GM23338 (cell line): ENCODE measurements around the gene MTA1. TPM values are rescaled to one million over a fixed set of nuclear protein-coding genes. Genes with fewer than 3 reads are reported as not detected.
A peak's percentile ranks its signal among the peaks of the same experiment; 100 is the strongest.

Source experiments
- ATAC-seq: fragments of 200-7000 bp; cut with Tn5 transposase; 3 replicates; pipeline ENCODE4 v1.9.1; 2020
- DNase-seq: peaks from one replicate; pipeline ENCODE4 v3.0.0-alpha.2; 2015; ENCODE audit warnings: low spot score
- H2AFZ ChIP-seq: fragments of 200-600 bp; sonication (generic); 2 replicates; pipeline ENCODE4 v1.8.0; 2016; ENCODE audit warnings: antibody characterized with exemption, mild to moderate bottlenecking, moderate library complexity
- H3F3A ChIP-seq: fragments of 200-600 bp; sonication (generic); replicated peaks from 2 replicates; pipeline ENCODE4 v1.8.0; 2017; ENCODE audit warnings: antibody characterized with exemption, mixed run types, low read depth
- H3K27ac ChIP-seq: fragments of 200-600 bp; sonication (generic); 2 replicates; pipeline ENCODE4 v1.6.1; 2016; ENCODE audit warnings: low read depth
- H3K27me3 ChIP-seq: fragments of 200-600 bp; sonication (generic); 2 replicates; pipeline ENCODE4 v1.8.0; 2016; ENCODE audit warnings: mild to moderate bottlenecking, mixed run types, moderate library complexity; ENCODE audit not compliant: insufficient read depth
- H3K36me3 ChIP-seq: fragments of 200-600 bp; sonication (generic); 2 replicates; pipeline ENCODE4 v1.8.0; 2016; ENCODE audit warnings: mild to moderate bottlenecking; ENCODE audit not compliant: insufficient read depth
- H3K4me1 ChIP-seq: fragments of 200-600 bp; sonication (generic); 2 replicates; pipeline ENCODE4 v1.8.0; 2016; ENCODE audit warnings: mild to moderate bottlenecking, moderate library complexity; ENCODE audit not compliant: insufficient read depth
- H3K4me2 ChIP-seq: fragments of 200-600 bp; sonication (generic); 2 replicates; pipeline ENCODE4 v1.7.1; 2017; ENCODE audit warnings: mixed run types
- H3K4me3 ChIP-seq: fragments of 200-600 bp; sonication (generic); 2 replicates; pipeline ENCODE4 v1.6.1; 2016; ENCODE audit warnings: mixed run types
- H3K79me2 ChIP-seq: fragments of 200-600 bp; sonication (generic); replicated peaks from 2 replicates; pipeline ENCODE4 v1.8.0; 2017; ENCODE audit warnings: mild to moderate bottlenecking; ENCODE audit not compliant: insufficient read depth
- H3K9me2 ChIP-seq: fragments of 200-600 bp; sonication (generic); 2 replicates; pipeline ENCODE4 v1.8.0; 2017; ENCODE audit not compliant: insufficient read depth
- H4K20me1 ChIP-seq: fragments of 200-600 bp; sonication (generic); replicated peaks from 2 replicates; pipeline ENCODE4 v1.8.0; 2017; ENCODE audit warnings: mild to moderate bottlenecking; ENCODE audit not compliant: insufficient read depth
- H3K27ac Mint-ChIP-seq: 2 replicates; pipeline ENCODE4 v1.8.0; 2020; ENCODE audit warnings: inconsistent platforms, mild to moderate bottlenecking, moderate library complexity, mixed read lengths
- H3K27me3 Mint-ChIP-seq: 3 replicates; pipeline ENCODE4 v1.8.0; 2022; ENCODE audit warnings: low read depth, mild to moderate bottlenecking, moderate library complexity, mixed read lengths, inconsistent platforms; ENCODE audit not compliant: insufficient read depth, poor library complexity
- H3K36me3 Mint-ChIP-seq: 3 replicates; pipeline ENCODE4 v1.8.0; 2021; ENCODE audit warnings: low read depth, mild to moderate bottlenecking, inconsistent platforms, moderate library complexity, mixed read lengths
- H3K4me1 Mint-ChIP-seq: 3 replicates; pipeline ENCODE4 v1.8.0; 2020; ENCODE audit warnings: mild to moderate bottlenecking, inconsistent platforms, mixed read lengths
- H3K4me3 Mint-ChIP-seq: 3 replicates; pipeline ENCODE4 v1.8.0; 2021; ENCODE audit warnings: moderate library complexity, mild to moderate bottlenecking, inconsistent platforms, mixed read lengths
- H3K9me3 Mint-ChIP-seq: 3 replicates; pipeline ENCODE4 v1.8.0; 2020; ENCODE audit warnings: moderate library complexity, mild to moderate bottlenecking, inconsistent platforms, mixed read lengths
- CREB1 ChIP-seq: fragments of 250-450 bp; sonication (Bioruptor Pico); IDR thresholded peaks from 2 replicates; pipeline ENCODE4 v1.5.0; 2020; ENCODE audit warnings: low read depth, mild to moderate bottlenecking, moderate library complexity
- EZH2 ChIP-seq: fragments of 200-600 bp; sonication (generic); IDR thresholded peaks from one replicate; pipeline ENCODE4 v1.8.0; 2017; ENCODE audit warnings: antibody characterized with exemption, mild to moderate bottlenecking, low read depth; ENCODE audit not compliant: unreplicated experiment
- EZH2phosphoT487 ChIP-seq: fragments of 200-600 bp; sonication (generic); IDR thresholded peaks from one replicate; pipeline ENCODE4 v1.8.1; 2018; ENCODE audit warnings: antibody characterized with exemption; ENCODE audit not compliant: unreplicated experiment
- JUNB ChIP-seq: IDR thresholded peaks from one replicate; pipeline ENCODE4 v1.6.1; 2016; ENCODE audit warnings: antibody characterized with exemption; ENCODE audit not compliant: unreplicated experiment
- NANOG ChIP-seq: IDR thresholded peaks from 2 replicates; pipeline ENCODE4 v1.6.1; 2016; ENCODE audit warnings: antibody characterized with exemption, borderline replicate concordance
- POLR2AphosphoS5 ChIP-seq: IDR thresholded peaks from 2 replicates; pipeline ENCODE4 v1.6.1; 2016; ENCODE audit warnings: antibody characterized with exemption, low read depth
- STAT1 ChIP-seq: IDR thresholded peaks from one replicate; pipeline ENCODE4 v1.6.1; 2016; ENCODE audit warnings: antibody characterized with exemption; ENCODE audit not compliant: unreplicated experiment
- ZNF114 ChIP-seq: fragments of 250-450 bp; sonication (Bioruptor Pico); IDR thresholded peaks from 2 replicates; pipeline ENCODE4 v1.5.0; 2020; ENCODE audit warnings: mild to moderate bottlenecking, moderate library complexity
- ZNF331 ChIP-seq: fragments of 250-450 bp; sonication (Bioruptor Pico); IDR thresholded peaks from 2 replicates; pipeline ENCODE4 v1.5.0; 2020; ENCODE audit warnings: low read depth, mild to moderate bottlenecking, moderate library complexity
- polyA plus RNA-seq: library from polyadenylated mRNA; unstranded; fragments of >200 nt; fragmentation: Nextera tagmentation; extraction: Ambion mirVana; gene quantifications from 2 replicates; pipeline ENCODE4 v1.2.1, GENCODE V29; 2016
- total RNA-seq: library from RNA; depleted of rRNA; stranded (reverse); fragments of >200 nt; shearing (Covaris generic); gene quantifications from 2 replicates; pipeline ENCODE4 v1.2.3, GENCODE V29; 2014
- TF ChIP-seq, protein P1 (sequence below): IDR thresholded peaks from 2 replicates; pipeline ENCODE4 v1.6.1; 2016; ENCODE audit warnings: antibody characterized with exemption
- TF ChIP-seq, protein P2 (sequence below): IDR thresholded peaks from one replicate; pipeline ENCODE4 v1.6.1; 2018; ENCODE audit warnings: antibody characterized with exemption; ENCODE audit not compliant: unreplicated experiment

MTA1 gene
- total and polyA plus RNA-seq, 2 experiments from 2014 or later: 53.3 to 126 TPM

DNA sequence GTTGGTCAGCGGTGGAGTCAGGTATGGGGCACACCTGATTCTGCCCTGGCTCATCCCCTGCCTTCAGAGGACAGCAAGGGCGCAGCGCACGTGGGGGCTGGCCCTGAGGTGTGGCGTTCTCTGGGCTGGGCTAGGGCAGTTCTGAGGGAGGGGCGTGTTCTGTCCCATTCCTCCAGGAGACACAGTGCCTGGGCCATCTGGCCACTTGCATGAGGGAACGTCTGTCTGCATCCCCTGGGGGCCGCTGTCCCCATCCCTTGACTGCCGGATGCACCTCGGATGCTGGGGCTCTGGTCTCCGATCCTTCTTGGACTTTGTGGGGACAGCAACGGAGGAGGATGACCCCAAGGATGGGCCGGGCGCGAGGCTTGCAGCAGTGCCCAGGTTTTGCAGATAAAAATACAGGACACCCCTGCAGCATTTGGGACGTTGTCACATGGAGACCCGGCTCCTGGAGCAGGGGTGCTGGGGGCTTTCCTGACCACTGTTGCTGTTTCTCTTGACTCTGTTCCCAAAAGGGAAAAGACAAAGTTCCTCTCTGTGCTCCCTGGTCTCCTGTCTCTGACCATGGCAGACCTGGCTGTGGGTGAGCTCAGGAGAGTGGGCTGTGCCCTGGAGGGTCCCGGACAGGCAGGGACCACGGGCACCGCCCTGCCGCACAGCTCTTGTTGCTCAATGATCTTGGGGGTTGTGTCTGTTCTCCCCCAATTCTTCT, 6.9 kb downstream of the MTA1 start:
- Histone ChIP-seq H3K79me2 (peaks cover 98% of the 10 kb centered on the region), H3K27ac (no peak overlapping the region), H3K27me3 (no peaks in the 10 kb centered on the region), H2AFZ (no peak overlapping the region), H3K36me3 (no peaks in the 10 kb centered on the region), H3K9me2 (no peaks in the 10 kb centered on the region), H4K20me1 (peaks cover 79% of the 10 kb centered on the region), H3K4me1 (peaks cover under 1% of the 10 kb centered on the region), H3F3A (no peaks in the 10 kb centered on the region), H3K4me2 (no peak overlapping the region), H3K4me3 (no peak overlapping the region)
- H3K4me1 Mint-ChIP-seq: peaks cover 9% of the 10 kb centered on the region
- H3K27ac Mint-ChIP-seq: no peak overlapping the region
- H3K36me3 Mint-ChIP-seq: peaks cover 55% of the 10 kb centered on the region
- DNase-seq (no peak), ATAC-seq (peak; percentile 20)
- H3K4me3 Mint-ChIP-seq: no peak overlapping the region; the same call in 2 of the 3 replicates
- no peak for TF ChIP-seq ZNF331 (CRISPR knock-in tag)
- peaks cover 4% of the 10 kb centered on the region for H3K27me3 Mint-ChIP-seq
- H3K9me3 Mint-ChIP-seq: no peaks in the 10 kb centered on the region; the same call in 2 of the 3 replicates

DNA sequence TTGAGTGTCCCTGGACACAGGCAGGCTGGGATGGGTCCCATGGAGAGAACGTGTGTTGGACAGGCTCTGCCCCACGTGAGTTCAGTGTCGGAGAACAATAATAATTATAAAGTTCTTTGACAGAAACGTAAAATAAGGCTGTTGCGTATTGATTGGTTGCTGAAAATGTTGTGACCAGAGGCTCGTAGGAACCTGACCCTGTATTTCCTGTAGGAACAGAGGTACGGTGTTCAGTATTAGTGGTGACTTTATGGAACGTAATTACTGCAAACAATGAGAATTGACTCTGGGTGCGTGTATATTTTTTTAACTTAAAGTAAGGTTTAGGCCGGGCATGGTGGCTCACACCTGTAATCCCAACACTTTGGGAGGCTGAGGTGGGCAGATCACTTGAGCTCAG, 7.8 kb downstream of the MTA1 start:
- peaks cover 5% of the 10 kb centered on the region for H3K4me1 Mint-ChIP-seq
- no peaks in the 10 kb centered on the region for H3K36me3 ChIP-seq

DNA sequence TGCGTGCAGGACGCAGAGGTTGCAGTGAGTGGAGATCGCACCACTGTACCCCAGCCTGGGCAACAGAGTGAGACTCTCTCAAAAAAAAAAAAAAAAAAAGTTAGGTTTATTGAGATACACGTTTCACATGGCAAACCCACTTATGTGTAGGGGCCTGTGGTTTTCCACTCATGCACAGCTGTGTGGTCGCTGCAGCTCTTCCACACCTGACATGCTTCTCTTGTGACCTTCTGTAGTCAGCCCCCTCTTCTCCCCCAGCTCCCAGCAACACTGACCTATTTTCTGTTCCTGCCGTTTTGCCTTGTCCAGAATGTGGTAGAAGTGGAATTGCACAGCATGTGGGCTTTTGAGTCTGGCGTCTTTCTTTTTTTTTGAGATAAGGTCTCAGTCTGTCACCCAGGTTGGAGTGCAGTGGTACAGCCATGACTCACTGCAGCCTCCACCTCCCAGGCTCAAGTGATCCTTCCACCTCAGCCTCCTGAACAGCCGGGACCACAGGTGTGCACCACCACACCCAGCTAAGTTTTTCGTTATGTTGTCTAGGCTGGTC, 8.4 kb downstream of the MTA1 start:
- no peak overlapping the region for H2AFZ ChIP-seq
- 0 out of 2 replicates have a peak, but pooled peaks cover 2% of the 10 kb centered on the region for H3F3A ChIP-seq
- H3K4me3 ChIP-seq: no peak overlapping the region
- no peak overlapping the region for H3K4me2 ChIP-seq
- Mint-ChIP-seq H3K9me3 (no peaks in the 10 kb centered on the region; the same call in 2 of the 3 replicates), H3K4me3 (no peak overlapping the region), H3K27me3 (peaks cover 2% of the 10 kb centered on the region), H3K36me3 (peaks cover 51% of the 10 kb centered on the region), H3K27ac (no peak overlapping the region), H3K4me1 (peaks cover 3% of the 10 kb centered on the region)
- no peaks in the 10 kb centered on the region for H3K27me3 ChIP-seq
- no peak for DNase-seq
- H3K9me2 ChIP-seq: no peaks in the 10 kb centered on the region
- peaks cover 98% of the 10 kb centered on the region for H3K79me2 ChIP-seq
- no peaks in the 10 kb centered on the region for H3K36me3 ChIP-seq
- ATAC-seq: no peak
- H4K20me1 ChIP-seq: peaks cover 86% of the 10 kb centered on the region
- no peak overlapping the region for H3K27ac ChIP-seq
- H3K4me1 ChIP-seq: peaks cover 3% of the 10 kb centered on the region; the same call in 1 of the 2 replicates
- TF ChIP-seq CREB1 (CRISPR knock-in tag) (no peak), JUNB (no peak), POLR2AphosphoS5 (no peak), EZH2phosphoT487 (no peak)
- TF ChIP-seq, protein P1, sequence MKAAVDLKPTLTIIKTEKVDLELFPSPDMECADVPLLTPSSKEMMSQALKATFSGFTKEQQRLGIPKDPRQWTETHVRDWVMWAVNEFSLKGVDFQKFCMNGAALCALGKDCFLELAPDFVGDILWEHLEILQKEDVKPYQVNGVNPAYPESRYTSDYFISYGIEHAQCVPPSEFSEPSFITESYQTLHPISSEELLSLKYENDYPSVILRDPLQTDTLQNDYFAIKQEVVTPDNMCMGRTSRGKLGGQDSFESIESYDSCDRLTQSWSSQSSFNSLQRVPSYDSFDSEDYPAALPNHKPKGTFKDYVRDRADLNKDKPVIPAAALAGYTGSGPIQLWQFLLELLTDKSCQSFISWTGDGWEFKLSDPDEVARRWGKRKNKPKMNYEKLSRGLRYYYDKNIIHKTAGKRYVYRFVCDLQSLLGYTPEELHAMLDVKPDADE: no peak
- TF ChIP-seq, protein P2, sequence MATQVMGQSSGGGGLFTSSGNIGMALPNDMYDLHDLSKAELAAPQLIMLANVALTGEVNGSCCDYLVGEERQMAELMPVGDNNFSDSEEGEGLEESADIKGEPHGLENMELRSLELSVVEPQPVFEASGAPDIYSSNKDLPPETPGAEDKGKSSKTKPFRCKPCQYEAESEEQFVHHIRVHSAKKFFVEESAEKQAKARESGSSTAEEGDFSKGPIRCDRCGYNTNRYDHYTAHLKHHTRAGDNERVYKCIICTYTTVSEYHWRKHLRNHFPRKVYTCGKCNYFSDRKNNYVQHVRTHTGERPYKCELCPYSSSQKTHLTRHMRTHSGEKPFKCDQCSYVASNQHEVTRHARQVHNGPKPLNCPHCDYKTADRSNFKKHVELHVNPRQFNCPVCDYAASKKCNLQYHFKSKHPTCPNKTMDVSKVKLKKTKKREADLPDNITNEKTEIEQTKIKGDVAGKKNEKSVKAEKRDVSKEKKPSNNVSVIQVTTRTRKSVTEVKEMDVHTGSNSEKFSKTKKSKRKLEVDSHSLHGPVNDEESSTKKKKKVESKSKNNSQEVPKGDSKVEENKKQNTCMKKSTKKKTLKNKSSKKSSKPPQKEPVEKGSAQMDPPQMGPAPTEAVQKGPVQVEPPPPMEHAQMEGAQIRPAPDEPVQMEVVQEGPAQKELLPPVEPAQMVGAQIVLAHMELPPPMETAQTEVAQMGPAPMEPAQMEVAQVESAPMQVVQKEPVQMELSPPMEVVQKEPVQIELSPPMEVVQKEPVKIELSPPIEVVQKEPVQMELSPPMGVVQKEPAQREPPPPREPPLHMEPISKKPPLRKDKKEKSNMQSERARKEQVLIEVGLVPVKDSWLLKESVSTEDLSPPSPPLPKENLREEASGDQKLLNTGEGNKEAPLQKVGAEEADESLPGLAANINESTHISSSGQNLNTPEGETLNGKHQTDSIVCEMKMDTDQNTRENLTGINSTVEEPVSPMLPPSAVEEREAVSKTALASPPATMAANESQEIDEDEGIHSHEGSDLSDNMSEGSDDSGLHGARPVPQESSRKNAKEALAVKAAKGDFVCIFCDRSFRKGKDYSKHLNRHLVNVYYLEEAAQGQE: no peak

More for the DNA sequence above, 7.8 kb downstream of the MTA1 start:
- Mint-ChIP-seq H3K9me3 (no peaks in the 10 kb centered on the region; the same call in 2 of the 3 replicates), H3K27ac (no peak overlapping the region), H3K4me3 (no peak overlapping the region), H3K36me3 (peaks cover 55% of the 10 kb centered on the region), H3K27me3 (peaks cover 4% of the 10 kb centered on the region)
- Histone ChIP-seq H3K4me3 (no peak overlapping the region), H3K4me2 (no peak overlapping the region), H3F3A (no peaks in the 10 kb centered on the region), H3K79me2 (peaks cover 98% of the 10 kb centered on the region), H3K27ac (no peak overlapping the region), H2AFZ (no peak overlapping the region), H3K4me1 (peaks cover 1% of the 10 kb centered on the region; the same call in 1 of the 2 replicates), H4K20me1 (peaks cover 86% of the 10 kb centered on the region), H3K27me3 (no peaks in the 10 kb centered on the region), H3K9me2 (no peaks in the 10 kb centered on the region)
- DNase-seq (no peak), ATAC-seq (no peak)
- TF ChIP-seq CREB1 (CRISPR knock-in tag) (no peak), EZH2 (no peak), EZH2phosphoT487 (no peak), ZNF331 (CRISPR knock-in tag) (no peak), NANOG (no peak), ZNF114 (CRISPR knock-in tag) (no peak), STAT1 (no peak)
- TF ChIP-seq, protein P1: no peak
